A673 (cell line): ENCODE results near the gene KIRREL3. TPM values are rescaled to one million over a fixed set of nuclear protein-coding genes. Genes with fewer than 3 reads are reported as not detected.

Experiments used
- BruUV-seq: library from RNA; stranded (reverse); fragments of 400-500 nt; replicated peaks from 2 replicates; lab custom pipeline; 2021; lab: Mats Ljungman, UMichigan
- CTCF ChIA-PET: fragments of 300-600 bp; sonication (Branson Sonifier 250); formaldehyde crosslinking; loops from one replicate; lab custom pipeline; 2022; ENCODE audit warnings: antibody characterized with exemption; lab: Charles Lee
- POLR2A ChIA-PET: fragments of 300-600 bp; sonication (Branson Sonifier 250); formaldehyde crosslinking; loops from one replicate; lab custom pipeline; 2022; ENCODE audit warnings: antibody characterized with exemption; ENCODE audit not compliant: low non-redundant PET; lab: Charles Lee
- DNase-seq: peaks from one replicate; pipeline ENCODE4 v3.0.0-alpha.2; 2015; ENCODE audit warnings: low spot score
- H3K27ac ChIP-seq: fragments of 200-600 bp; sonication (generic); 2 replicates; pipeline ENCODE4 v1.5.1; 2016; ENCODE audit warnings: mixed run types, low read depth, mild to moderate bottlenecking, mixed read lengths, antibody characterized with exemption, low read length; ENCODE audit not compliant: poor library complexity, severe bottlenecking
- H3K27me3 ChIP-seq: fragments of 200-600 bp; sonication (generic); replicated peaks from 2 replicates; pipeline ENCODE4 v1.6.1; 2017; ENCODE audit warnings: mixed run types, low read depth, mild to moderate bottlenecking, mixed read lengths, antibody characterized with exemption, low read length; ENCODE audit not compliant: insufficient read depth, poor library complexity
- H3K36me3 ChIP-seq: fragments of 200-600 bp; sonication (generic); 2 replicates; pipeline ENCODE4 v1.6.1; 2016; ENCODE audit warnings: mixed run types, mild to moderate bottlenecking, mixed read lengths, antibody characterized with exemption, low read length; ENCODE audit not compliant: insufficient read depth, poor library complexity, severe bottlenecking
- H3K4me1 ChIP-seq: fragments of 200-600 bp; sonication (generic); 2 replicates; pipeline ENCODE4 v1.6.1; 2017; ENCODE audit warnings: mixed run types, mild to moderate bottlenecking, mixed read lengths, antibody characterized with exemption, low read length; ENCODE audit not compliant: insufficient read depth, poor library complexity, severe bottlenecking
- H3K4me3 ChIP-seq: fragments of 200-600 bp; sonication (generic); 2 replicates; pipeline ENCODE4 v1.5.1; 2016; ENCODE audit warnings: low read depth, mixed run types, mild to moderate bottlenecking, mixed read lengths, low read length; ENCODE audit not compliant: poor library complexity, severe bottlenecking
- H3K9me3 ChIP-seq: fragments of 200-600 bp; sonication (generic); 2 replicates; pipeline ENCODE4 v1.6.1; 2016; ENCODE audit warnings: mixed run types, low read depth, mild to moderate bottlenecking, mixed read lengths, antibody characterized with exemption, low read length; ENCODE audit not compliant: poor library complexity, severe bottlenecking
- CTCF ChIP-seq: fragments of 300-800, 200-600 bp; sonication (generic); conservative IDR thresholded peaks from 2 replicates; pipeline ENCODE4 v1.5.1; 2017; ENCODE audit warnings: low read depth, mild to moderate bottlenecking, antibody characterized with exemption, low read length, moderate library complexity, mixed read lengths
- EZH2 ChIP-seq: fragments of 200-600 bp; sonication (generic); IDR thresholded peaks from 2 replicates; pipeline ENCODE4 v1.6.1; 2017; ENCODE audit warnings: borderline replicate concordance, low read depth, mild to moderate bottlenecking, mixed read lengths, antibody characterized with exemption, low read length; ENCODE audit not compliant: poor library complexity, severe bottlenecking
- intact Hi-C: fragments of 100-400 bp; cut with micrococcal nuclease; formaldehyde crosslinking; loops from one replicate; pipeline ENCODE4 v1.10.0; 2022; ENCODE audit not compliant: unreplicated experiment
- total RNA-seq: library from RNA; stranded (reverse); gene quantifications from 2 replicates; pipeline ENCODE4 v1.2.3, GENCODE V29; 2021

Gene KIRREL3
- total RNA-seq, 1 experiment from 2014 or later: not detected

- Histone ChIP-seq H3K4me3 (no peak overlapping the region), H3K27me3 (peaks cover 3% of the 10 kb centered on the region), H3K36me3 (no peaks in the 10 kb centered on the region), H3K4me1 (no peaks in the 10 kb centered on the region), H3K9me3 (no peaks in the 10 kb centered on the region), H3K27ac (no peak overlapping the region)
- ChIA-PET POLR2A (no interaction called here), CTCF (no interaction called here)
- intact Hi-C loops: no loop called here
- TF ChIP-seq CTCF (no peak), EZH2 (no peak)
- BruUV-seq: no TSS peak
- DNase-seq: no peak
Observed at GRCh38 chr11:126748793-126749192, 251.8 kb downstream of the KIRREL3 start.

- intact Hi-C loops: no loop called here
- Histone ChIP-seq H3K4me1 (no peaks in the 10 kb centered on the region), H3K36me3 (no peaks in the 10 kb centered on the region), H3K27ac (no peak overlapping the region), H3K9me3 (no peaks in the 10 kb centered on the region), H3K27me3 (peaks cover 3% of the 10 kb centered on the region), H3K4me3 (no peak overlapping the region)
- DNase-seq: no peak
- ChIA-PET POLR2A (no interaction called here), CTCF (no interaction called here)
- no TSS peak for BruUV-seq
- TF ChIP-seq CTCF (no peak), EZH2 (no peak)
Observed at GRCh38 chr11:126748100-126748791, 252.3 kb downstream of the KIRREL3 start.

GRCh38 chr11:126747315-126747714 lies 253.3 kb downstream of the KIRREL3 start:
- ChIA-PET CTCF (no interaction called here), POLR2A (no interaction called here)
- Histone ChIP-seq H3K27me3 (peaks cover 3% of the 10 kb centered on the region), H3K27ac (no peak overlapping the region), H3K4me1 (no peaks in the 10 kb centered on the region), H3K36me3 (no peaks in the 10 kb centered on the region), H3K4me3 (no peak overlapping the region), H3K9me3 (no peaks in the 10 kb centered on the region)
- no peak for DNase-seq
- no TSS peak for BruUV-seq
- TF ChIP-seq EZH2 (no peak), CTCF (no peak)
- intact Hi-C loops: no loop called here
